Measurements from ENCODE around the gene CIAO2B.
"Not testable (repeated sequence)": the region's sequence is repeated elsewhere in the genome, so short reads cannot be mapped to it uniquely, and the experiment has no call there.

CIAO2B gene

DNA sequence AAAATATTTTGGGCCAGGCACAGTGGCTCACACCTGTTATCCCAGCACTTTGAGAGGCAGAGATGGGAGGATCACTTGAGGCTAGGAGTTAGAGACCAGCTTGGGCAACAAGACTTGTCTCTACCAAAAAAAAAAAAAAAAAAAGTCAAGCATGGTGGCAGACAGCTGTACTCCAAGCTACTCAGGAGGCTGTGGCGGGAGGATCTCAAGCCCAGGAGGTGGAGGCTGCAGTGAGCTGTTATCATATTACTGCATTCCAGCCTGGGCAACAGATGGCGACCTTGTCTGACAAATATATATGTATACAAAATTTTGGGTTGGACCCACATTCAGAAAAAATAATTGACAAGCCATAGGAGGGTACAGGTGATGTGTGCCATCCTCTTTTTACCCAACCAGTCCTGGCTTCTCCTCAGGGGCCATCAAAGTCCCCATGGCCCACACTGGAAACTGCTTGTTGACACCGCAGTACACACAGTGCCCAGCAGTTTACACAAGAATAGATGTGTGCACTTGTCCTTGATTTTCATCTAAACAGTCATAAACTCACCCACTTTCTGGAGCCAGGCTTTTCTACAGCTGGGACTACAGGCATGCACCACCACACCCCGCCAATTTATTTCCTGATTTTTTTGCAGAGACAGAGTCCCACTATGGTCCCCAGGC lies 2.8 kb upstream of the CIAO2B start:
- H3K36me3 Mint-ChIP-seq (ENCODE audit: low read depth): peaks cover 16% of the 10 kb centered on the region
- H3K9me3 Mint-ChIP-seq: no peaks in the 10 kb centered on the region
- H3K27ac Mint-ChIP-seq: no peak overlapping the region
- peak overlapping the region; percentile 33 for H3K4me3 Mint-ChIP-seq
- TF ChIP-seq, protein P1, sequence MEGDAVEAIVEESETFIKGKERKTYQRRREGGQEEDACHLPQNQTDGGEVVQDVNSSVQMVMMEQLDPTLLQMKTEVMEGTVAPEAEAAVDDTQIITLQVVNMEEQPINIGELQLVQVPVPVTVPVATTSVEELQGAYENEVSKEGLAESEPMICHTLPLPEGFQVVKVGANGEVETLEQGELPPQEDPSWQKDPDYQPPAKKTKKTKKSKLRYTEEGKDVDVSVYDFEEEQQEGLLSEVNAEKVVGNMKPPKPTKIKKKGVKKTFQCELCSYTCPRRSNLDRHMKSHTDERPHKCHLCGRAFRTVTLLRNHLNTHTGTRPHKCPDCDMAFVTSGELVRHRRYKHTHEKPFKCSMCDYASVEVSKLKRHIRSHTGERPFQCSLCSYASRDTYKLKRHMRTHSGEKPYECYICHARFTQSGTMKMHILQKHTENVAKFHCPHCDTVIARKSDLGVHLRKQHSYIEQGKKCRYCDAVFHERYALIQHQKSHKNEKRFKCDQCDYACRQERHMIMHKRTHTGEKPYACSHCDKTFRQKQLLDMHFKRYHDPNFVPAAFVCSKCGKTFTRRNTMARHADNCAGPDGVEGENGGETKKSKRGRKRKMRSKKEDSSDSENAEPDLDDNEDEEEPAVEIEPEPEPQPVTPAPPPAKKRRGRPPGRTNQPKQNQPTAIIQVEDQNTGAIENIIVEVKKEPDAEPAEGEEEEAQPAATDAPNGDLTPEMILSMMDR (IDR thresholded peaks at IDR 0.05): no peak
- H3K4me1 Mint-ChIP-seq: peaks cover 45% of the 10 kb centered on the region
- DNase-seq: no peak
- peaks cover 9% of the 10 kb centered on the region for H3K27me3 Mint-ChIP-seq (ENCODE audit: low read depth, poor library complexity)

DNA sequence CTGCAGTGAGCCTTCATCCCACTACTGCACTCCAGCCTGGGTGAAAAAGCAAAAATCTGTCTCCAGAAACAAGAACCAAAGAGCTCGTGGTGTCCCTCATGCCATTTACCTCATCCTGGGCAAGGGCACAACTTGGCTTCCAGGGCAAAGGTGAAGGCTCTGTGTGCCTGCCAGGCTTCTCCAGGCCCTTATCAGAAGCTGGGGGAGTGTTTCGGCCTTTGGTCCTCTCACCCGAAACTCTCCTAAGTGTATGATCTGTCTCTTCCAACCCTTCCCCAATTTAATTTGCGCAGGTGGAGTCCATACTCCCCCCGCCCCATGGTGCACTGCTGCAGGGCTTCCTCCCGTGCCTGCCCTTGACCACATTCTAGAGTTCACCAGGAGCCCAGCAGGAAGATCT lies 2.3 kb upstream of the CIAO2B start:
- H3K4me3 Mint-ChIP-seq: peak overlapping the region; percentile 98
- peaks cover 45% of the 10 kb centered on the region for H3K4me1 Mint-ChIP-seq
- no peak overlapping the region for H3K27ac Mint-ChIP-seq
- no peak for DNase-seq
- peaks cover 18% of the 10 kb centered on the region for H3K36me3 Mint-ChIP-seq (ENCODE audit: low read depth)
- peaks cover 8% of the 10 kb centered on the region for H3K27me3 Mint-ChIP-seq (ENCODE audit: low read depth, poor library complexity)
- H3K9me3 Mint-ChIP-seq: no peaks in the 10 kb centered on the region
- TF ChIP-seq, protein P1 (IDR thresholded peaks at IDR 0.05): no peak

DNA sequence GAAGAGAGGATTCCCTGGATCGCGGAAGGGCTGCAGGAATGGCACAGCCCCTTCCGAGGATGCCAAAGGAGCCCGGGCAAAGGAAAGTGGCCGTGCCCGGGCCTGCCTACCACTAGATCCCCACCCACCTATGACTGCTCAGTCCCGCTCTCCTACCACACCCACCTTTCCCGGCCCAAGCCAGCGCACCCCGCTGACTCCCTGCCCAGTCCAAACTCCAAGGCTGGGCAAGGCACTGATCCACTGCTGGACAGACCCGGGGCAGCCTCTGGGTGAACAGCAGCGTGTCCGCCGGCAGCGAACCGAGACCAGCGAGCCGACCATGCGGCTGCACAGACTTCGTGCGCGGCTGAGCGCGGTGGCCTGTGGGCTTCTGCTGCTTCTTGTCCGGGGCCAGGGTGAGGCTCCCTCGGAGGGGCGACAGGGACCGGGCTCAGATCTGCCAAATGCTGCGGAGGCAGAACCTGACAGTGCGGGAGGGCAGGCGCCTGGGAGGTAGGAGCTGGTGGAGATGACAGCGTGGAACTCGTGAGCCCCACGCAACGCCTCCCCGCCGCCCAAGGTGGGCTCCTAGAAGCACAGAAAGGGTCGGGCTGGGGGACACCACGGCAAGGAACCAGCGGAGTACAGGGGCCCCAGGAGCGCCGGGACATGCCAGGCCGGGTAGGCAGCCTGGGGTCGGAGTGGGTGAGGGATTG lies 1.3 kb upstream of the CIAO2B start, which contains the start of gene CES2:
Gene CES2, plus strand, starts transcription at position 203 of the 698 bp plus-strand sequence. Its CDS starts 120 bp downstream, at position 323.
- TF ChIP-seq, protein P1 (IDR thresholded peaks at IDR 0.05): no peak
- H3K36me3 Mint-ChIP-seq (ENCODE audit: low read depth): peaks cover 18% of the 10 kb centered on the region
- peaks cover 3% of the 10 kb centered on the region for H3K27me3 Mint-ChIP-seq (ENCODE audit: low read depth, poor library complexity)
- H3K4me3 Mint-ChIP-seq: peak within 1 kb of the TSS; percentile 98
- no peaks in the 10 kb centered on the region for H3K9me3 Mint-ChIP-seq
- peak within 1 kb of the TSS; percentile 90 for H3K27ac Mint-ChIP-seq
- DNase-seq: peak; percentile 51
- peaks cover 45% of the 10 kb centered on the region for H3K4me1 Mint-ChIP-seq

DNA sequence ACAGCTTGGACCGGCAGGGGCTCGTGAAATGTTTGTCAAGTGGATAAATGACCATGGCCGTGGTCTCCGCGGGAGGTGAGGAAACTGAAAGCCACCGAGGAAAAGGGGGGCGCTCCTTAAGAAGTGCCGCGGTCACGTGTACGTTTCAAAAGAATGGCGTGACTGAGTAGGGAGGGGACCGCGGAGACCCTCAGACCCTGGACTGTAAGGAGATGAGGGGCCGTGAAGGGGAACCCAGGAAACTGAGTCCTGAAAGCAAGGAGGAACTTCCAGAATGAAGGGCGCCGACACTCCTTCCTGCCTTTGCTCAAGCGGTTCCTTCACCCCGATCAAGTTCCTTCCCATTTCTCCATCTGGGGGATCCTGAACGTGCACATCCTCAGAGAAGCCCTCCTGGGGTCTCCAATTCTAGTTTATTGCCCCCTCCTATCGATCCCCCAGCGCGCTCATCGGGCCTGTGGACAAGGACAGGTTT lies 674 bp upstream of the CIAO2B start:
- H3K9me3 Mint-ChIP-seq; H3K27me3 Mint-ChIP-seq (ENCODE audit: low read depth, poor library complexity); DNase-seq: not testable (repeated sequence)
- Mint-ChIP-seq H3K4me1 (peaks cover 45% of the 10 kb centered on the region), H3K4me3 (peak overlapping the region; percentile 98), H3K27ac (peak overlapping the region; percentile 90), H3K36me3 (ENCODE audit: low read depth) (peaks cover 15% of the 10 kb centered on the region)

DNA sequence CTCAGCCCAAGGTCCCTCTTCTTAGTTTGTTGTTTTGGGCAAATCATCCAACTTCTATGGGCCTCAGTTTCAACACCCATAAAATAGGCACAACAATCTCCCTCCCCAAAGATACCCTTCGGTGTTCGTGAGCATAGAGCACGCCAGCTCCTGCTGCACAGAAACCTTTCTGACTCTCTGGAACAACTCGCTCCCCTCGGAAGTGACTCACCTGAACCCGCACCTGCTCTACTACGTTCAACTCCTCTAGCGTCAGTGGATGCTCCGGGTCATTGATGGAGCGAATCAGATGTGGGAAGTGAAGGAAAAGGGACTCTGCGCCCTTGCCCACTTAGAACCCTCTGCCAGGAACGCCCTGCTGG lies 445 bp downstream of the CIAO2B start:
- H3K27ac Mint-ChIP-seq: no peak overlapping the region
- no peak for DNase-seq
- peaks cover 45% of the 10 kb centered on the region for H3K4me1 Mint-ChIP-seq
- peaks cover 12% of the 10 kb centered on the region for H3K36me3 Mint-ChIP-seq (ENCODE audit: low read depth)
- TF ChIP-seq, protein P1 (IDR thresholded peaks at IDR 0.05): no peak
- H3K9me3 Mint-ChIP-seq: no peaks in the 10 kb centered on the region
- H3K4me3 Mint-ChIP-seq: peak overlapping the region; percentile 98
- peaks cover 7% of the 10 kb centered on the region for H3K27me3 Mint-ChIP-seq (ENCODE audit: low read depth, poor library complexity)

DNA sequence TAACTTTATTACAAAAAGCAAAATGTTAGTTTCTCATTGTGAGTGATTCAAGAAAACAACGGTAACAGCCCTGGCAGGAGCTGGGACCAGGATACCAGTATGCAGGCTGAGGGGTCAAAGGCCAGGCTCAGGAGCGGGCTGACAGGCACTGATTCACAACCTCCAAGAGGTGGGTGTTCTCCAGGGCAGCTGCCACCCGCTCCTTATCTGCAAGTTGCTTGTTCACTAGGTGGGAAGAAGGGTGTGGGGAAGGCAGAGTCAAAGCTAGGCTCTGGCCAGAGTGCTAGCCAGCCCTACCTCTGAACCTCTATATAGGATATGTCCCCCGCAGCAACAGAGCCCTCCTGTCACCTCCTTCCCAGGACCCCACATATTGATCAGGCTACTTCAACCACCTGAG lies 2.1 kb downstream of the CIAO2B start:
- H3K4me3 Mint-ChIP-seq: peak overlapping the region; percentile 98
- H3K36me3 Mint-ChIP-seq (ENCODE audit: low read depth): peaks cover 5% of the 10 kb centered on the region
- no peaks in the 10 kb centered on the region for H3K9me3 Mint-ChIP-seq

More for the DNA sequence above, 2.1 kb downstream of the CIAO2B start:
- DNase-seq: no peak
- TF ChIP-seq, protein P1 (IDR thresholded peaks at IDR 0.05): no peak
- Mint-ChIP-seq H3K27me3 (ENCODE audit: low read depth, poor library complexity) (peaks cover 23% of the 10 kb centered on the region), H3K4me1 (peaks cover 40% of the 10 kb centered on the region), H3K27ac (no peak overlapping the region)

All from nephron progenitor cell (in vitro differentiated cells).